ENCODE measurements around the gene LCE3A. TPM values are rescaled to one million over a fixed set of nuclear protein-coding genes. Genes with fewer than 3 reads are reported as not detected.

LCE3A gene
- total and polyA plus RNA-seq, 11 donors = not detected

DNA sequence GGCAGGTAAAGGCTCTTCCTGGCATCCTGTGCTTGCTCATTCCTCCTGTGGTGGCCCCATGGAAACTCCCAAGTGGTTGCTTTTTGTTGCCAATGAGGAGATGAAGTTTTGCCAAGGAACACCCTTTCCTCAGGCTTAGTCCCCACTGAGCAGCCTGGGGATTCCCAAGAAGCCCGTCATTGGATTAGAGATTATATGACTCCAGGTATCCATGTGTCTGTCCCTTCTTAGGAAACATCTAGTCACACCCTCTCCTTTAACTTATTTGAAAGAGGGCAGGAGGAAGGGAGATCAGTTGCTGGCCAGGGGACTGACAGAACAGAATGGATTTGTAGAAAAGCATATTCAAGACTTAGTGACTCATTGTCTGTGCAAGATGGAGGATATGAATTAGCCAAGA, 3.8 kb upstream of the LCE3A start:
- Histone ChIP-seq H3K36me3 (no peaks in the 10 kb centered on the region), H3K27ac (no peak overlapping the region), H3K4me1 (no peaks in the 10 kb centered on the region), H3K9me3 (no peaks in the 10 kb centered on the region), H3K27me3 (peaks cover 0 to 5% (median 0%) of the 10 kb centered on the region in 9 donors), H3K4me3 (no peak overlapping the region)
- intact Hi-C loops (cut with DNase I) = no loop called here
- ATAC-seq = no peak
- TF ChIP-seq, protein P1, sequence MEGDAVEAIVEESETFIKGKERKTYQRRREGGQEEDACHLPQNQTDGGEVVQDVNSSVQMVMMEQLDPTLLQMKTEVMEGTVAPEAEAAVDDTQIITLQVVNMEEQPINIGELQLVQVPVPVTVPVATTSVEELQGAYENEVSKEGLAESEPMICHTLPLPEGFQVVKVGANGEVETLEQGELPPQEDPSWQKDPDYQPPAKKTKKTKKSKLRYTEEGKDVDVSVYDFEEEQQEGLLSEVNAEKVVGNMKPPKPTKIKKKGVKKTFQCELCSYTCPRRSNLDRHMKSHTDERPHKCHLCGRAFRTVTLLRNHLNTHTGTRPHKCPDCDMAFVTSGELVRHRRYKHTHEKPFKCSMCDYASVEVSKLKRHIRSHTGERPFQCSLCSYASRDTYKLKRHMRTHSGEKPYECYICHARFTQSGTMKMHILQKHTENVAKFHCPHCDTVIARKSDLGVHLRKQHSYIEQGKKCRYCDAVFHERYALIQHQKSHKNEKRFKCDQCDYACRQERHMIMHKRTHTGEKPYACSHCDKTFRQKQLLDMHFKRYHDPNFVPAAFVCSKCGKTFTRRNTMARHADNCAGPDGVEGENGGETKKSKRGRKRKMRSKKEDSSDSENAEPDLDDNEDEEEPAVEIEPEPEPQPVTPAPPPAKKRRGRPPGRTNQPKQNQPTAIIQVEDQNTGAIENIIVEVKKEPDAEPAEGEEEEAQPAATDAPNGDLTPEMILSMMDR (IDR thresholded peaks at IDR 0.05) = no peak
- no peak for TF ChIP-seq POLR2A (IDR thresholded peaks at IDR 0.05)
- no peak for DNase-seq
- WGBS, 4 donors = 44 to 80% (median 72%) methylated on average over 1 of the region's 1 CpG

DNA sequence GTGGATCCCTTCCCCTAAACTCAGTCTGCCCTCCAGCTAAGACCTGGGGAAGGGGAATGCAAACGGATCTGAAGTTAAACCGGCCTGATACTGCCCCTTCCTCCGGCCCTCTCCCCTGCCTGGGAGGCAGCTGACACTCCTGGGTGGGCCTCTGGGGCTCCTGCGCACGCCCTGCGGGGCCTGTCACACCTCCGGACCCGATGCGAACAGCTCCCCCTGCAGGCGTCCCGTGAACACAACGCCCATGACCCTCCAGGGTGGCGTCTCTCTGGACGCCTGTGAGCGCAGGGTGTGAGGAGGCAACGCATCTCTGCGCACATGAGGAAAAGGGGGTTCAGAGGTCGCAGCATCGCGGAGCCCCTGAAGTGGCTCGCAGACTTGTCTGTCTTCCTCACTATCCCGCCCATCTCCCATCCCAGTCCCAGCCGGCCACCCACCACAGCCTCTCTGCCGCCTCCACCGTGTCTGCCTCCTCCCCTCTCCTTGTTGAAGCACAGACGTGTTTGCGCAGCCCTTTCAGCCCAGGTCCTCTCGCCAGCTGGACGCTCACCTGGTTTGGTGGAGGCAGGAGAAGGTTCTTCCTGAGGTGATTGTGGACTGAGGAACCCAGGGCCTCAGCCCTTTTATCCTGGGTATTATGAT, 421 bp upstream of the LCE3A start:
- no peak overlapping the region for H3K4me3 ChIP-seq
- H3K36me3 ChIP-seq = no peaks in the 10 kb centered on the region
- no peaks in the 10 kb centered on the region for H3K4me1 ChIP-seq
- TF ChIP-seq, protein P1 (IDR thresholded peaks at IDR 0.05) = peak in 1 of 12 donors; percentile 16
- TF ChIP-seq POLR2A (IDR thresholded peaks at IDR 0.05) = no peak
- intact Hi-C loops (cut with DNase I) = no loop called here
- H3K27ac ChIP-seq = no peak overlapping the region
- 15 to 32% (median 25%) methylated on average over 29 of the region's 29 CpGs for WGBS, 4 donors
- H3K9me3 ChIP-seq = peaks cover 0 to 16% (median 4%) of the 10 kb centered on the region in 12 donors
- H3K27me3 ChIP-seq = peaks cover 0 to 5% (median 0%) of the 10 kb centered on the region in 9 donors
- ATAC-seq (no peak), DNase-seq (peak in 2 of 5 donors; percentile 23 to 58)

DNA sequence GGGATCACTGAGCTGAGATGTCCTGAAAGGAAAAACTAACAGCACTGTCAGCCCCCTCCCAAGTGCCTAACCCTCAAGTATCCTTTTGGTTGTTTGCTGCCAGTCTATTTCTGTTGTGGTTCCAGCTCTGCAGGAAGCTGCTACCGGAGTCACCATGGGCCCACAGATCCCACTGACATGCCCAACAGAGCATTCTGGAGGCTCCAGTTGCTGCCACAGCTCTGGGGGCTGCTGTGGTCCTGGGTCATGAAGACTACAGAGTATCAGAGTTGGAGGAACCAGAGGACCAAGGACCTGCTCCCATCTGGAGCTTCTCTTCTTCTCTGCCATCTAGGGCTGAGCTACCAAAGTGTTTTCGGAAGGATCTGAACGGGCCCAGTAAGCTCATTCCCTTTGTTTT, 910 bp downstream of the LCE3A start:
- WGBS, 4 donors = 48 to 79% (median 75%) methylated on average over 3 of the region's 3 CpGs
- DNase-seq (no peak), ATAC-seq (no peak)
- TF ChIP-seq, protein P1 (IDR thresholded peaks at IDR 0.05) = no peak
- TF ChIP-seq POLR2A (IDR thresholded peaks at IDR 0.05) = no peak
- Histone ChIP-seq H3K27ac (no peak overlapping the region), H3K9me3 (peaks cover 0 to 25% (median 9%) of the 10 kb centered on the region in 12 donors), H3K36me3 (no peaks in the 10 kb centered on the region), H3K27me3 (peaks cover 0 to 5% (median 0%) of the 10 kb centered on the region in 9 donors), H3K4me3 (no peak overlapping the region), H3K4me1 (no peaks in the 10 kb centered on the region)
- intact Hi-C loops (cut with DNase I) = no loop called here

DNA sequence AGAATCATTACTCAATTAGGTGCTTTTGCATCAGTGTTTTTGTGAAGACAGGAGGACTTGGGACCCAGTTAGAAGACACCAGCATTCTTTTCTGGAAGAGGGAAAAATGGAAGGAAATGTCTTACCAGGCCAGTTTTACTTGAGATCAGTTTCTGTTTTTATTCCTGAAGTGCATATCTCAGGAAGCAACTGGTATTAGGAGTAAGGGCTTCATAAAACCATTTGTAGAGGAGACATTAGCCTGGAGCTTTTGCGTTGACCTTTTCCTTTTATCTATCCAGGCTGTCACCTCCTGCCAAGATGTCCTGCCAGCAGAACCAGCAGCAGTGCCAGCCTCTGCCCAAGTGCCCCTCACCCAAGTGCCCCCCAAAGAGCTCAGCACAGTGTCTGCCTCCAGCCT, 9.4 kb downstream of the LCE3A start, which contains the start of gene LCE3B:
Gene LCE3B (plus strand): TSS at position 301 of the 400 bp plus-strand sequence. CDS start 0 bp downstream, at position 301.
- no peak within 1 kb of the TSS for H3K27ac ChIP-seq
- peaks cover 0 to 20% (median 0%) of the 10 kb centered on the region in 9 donors for H3K27me3 ChIP-seq
- H3K4me3 ChIP-seq = no peak within 1 kb of the TSS
- ATAC-seq (no peak), DNase-seq (no peak)
- no peaks in the 10 kb centered on the region for H3K36me3 ChIP-seq
- TF ChIP-seq POLR2A (IDR thresholded peaks at IDR 0.05) = no peak
- TF ChIP-seq, protein P1 (IDR thresholded peaks at IDR 0.05) = no peak
- intact Hi-C loops (cut with DNase I) = no loop called here
- H3K4me1 ChIP-seq = no peaks in the 10 kb centered on the region
- 80 to 90% (median 85%) methylated on average over 1 of the region's 1 CpG; no CpG with 5 or more reads in 1 of the 4 donors for WGBS, 4 donors
- peaks cover 0 to 12% (median 8%) of the 10 kb centered on the region in 12 donors for H3K9me3 ChIP-seq

Measured in heart left ventricle (tissue), 16 donors.